Right hindlimb (tissue), 1 donor: ENCODE results near the gene TMEM61.
"Not testable (repeated sequence)": the region's sequence is repeated elsewhere in the genome, so short reads cannot be mapped to it uniquely, and the experiment has no call there.

ENCODE experiments used
- DNase-seq: peaks from one replicate; pipeline ENCODE4 v3.0.0-alpha.2; 2018

The TMEM61 gene

DNA sequence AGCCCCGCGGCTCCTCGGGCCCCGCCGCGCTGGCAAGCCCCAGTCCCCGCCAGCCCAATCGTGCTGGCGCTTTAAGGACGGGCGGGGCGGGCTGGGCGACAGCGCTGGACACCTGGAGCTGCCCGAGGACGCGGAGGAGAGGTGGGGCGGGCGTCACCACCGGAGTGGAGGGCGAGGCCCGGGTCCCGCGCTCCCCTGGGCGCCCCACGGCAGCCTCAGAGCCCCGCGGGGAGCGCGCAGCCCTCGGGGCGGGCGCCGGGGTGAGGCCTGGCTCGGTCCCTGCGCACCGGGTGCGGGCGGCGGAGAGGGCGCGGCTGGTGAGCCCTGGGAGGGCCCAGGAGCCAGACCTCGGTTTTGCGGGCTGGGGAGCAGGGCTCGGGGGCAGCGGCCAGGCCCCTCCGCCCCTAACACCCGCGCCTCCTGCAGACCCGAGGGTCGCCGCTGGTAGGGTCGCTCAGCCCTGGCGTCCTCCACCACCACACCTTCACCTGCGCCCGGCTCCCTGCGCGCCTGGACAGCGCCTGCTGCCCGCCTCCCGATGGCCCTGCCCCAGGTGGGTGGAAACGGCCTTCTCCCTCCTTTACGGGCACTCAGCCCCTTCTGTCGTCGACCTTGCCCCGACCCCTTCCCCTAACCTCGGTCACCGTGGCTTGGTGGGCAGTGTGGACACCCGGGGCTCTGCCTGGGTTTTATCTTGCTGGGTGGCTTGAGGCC, at the start of gene TMEM61:
TSS of gene TMEM61 (plus strand) at position 101 of the 714 bp plus-strand sequence. CDS start at position 539, 438 bp downstream.
- DNase-seq, result peak; percentile 31

GRCh38 chr1:54931275-54931840, 49.1 kb upstream of the TMEM61 start:
- no peak for DNase-seq

GRCh38 chr1:54934081-54934480, 46.3 kb upstream of the TMEM61 start:
- DNase-seq, result not testable (repeated sequence)

DNA sequence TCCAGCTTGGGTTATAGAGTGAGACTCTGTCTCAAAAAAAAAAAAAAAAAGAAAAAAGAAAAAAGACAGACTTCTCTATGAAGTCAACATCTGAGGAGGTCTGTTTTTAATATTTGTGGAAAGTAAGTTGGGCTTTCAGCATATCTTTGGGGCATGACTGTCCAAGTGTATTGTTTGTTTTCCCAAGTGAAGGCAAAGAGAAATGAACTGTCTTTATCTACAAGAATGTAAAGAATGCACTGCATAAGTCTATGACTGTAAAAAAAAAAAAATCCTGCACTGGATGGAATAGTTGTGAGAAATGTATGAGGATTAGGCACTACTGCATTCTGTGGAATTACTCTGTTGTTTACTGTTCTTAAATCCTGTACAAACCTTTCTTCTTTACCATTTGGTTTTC, 45.6 kb upstream of the TMEM61 start:
- no peak for DNase-seq

GRCh38 chr1:54936791-54937190, 43.6 kb upstream of the TMEM61 start:
- no peak for DNase-seq

- DNase-seq, result no peak
These were observed 43.0 kb upstream of the TMEM61 start for GRCh38 chr1:54937469-54937868.

GRCh38 chr1:54938955-54939354, 41.5 kb upstream of the TMEM61 start:
- not testable (repeated sequence) for DNase-seq

- DNase-seq, result no peak
These were observed 40.4 kb upstream of the TMEM61 start for GRCh38 chr1:54940042-54940441.

DNA sequence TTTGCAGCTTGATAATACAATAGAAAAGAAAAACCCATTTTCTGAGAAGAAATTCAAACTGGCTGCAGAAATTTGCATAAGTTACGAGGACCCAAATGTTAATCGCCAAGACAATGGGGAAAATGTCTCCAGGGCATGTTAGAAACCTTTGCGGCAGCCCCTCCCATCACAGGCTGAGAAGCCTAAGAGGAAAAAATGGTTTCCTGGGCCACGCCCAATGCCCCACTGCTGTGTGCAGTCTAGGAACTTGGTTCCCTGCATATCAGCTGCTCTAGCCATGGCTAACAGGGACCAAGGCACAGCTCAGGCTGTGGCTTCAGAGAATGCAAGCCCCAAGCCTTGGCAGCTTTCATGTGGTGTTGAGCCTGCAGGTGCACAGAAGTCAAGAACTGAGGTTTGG, 37.5 kb upstream of the TMEM61 start:
- no peak for DNase-seq

- peak; percentile 63 for DNase-seq
These were observed 35.6 kb upstream of the TMEM61 start for GRCh38 chr1:54944610-54945392.

DNA sequence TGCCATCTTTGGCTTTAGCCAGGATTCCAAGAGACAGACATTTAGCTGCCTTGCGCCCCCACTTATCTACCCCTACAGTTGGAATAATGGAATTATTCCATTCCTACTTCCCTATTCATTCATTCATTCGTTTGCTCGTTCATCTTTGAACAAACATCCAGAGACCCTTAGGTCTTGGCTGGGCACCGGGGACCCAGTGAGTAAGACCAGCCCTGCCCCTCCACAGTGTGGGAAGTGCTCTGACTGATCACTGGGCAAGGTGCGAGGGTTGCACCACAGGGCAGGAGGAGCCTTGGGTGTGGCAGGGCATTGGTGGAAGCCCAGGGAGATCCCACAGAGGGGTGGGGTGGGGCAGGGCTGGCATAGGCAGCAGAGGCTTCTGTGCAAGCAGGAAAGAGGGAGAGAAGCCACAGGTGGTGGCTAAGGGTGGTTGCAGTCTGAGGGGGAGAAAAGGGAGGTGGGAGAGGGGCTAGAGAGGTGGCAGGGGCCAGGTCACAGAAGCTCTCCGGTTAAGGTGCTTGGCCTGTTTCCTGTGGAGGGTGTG, 35.0 kb upstream of the TMEM61 start:
- DNase-seq, result no peak

DNA sequence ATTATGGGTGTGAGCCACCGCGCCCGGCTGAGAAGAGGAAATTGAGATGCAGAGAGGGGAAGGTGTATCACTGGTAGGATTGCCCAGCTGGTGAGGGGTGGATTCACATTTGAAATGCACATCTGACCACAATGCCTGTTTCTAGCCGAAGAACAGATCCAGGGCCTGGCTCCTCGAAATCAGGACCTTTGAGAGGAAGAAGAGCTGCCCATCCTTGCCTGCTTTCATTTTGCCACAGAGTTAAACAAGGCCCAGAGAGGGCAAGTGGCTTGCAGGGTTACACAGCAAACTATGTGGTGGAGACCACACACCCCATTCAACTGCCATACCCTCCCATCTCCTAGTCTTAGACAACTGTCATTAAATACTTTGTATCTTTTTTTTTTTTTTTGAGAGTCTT, 32.9 kb upstream of the TMEM61 start:
- no peak for DNase-seq

DNA sequence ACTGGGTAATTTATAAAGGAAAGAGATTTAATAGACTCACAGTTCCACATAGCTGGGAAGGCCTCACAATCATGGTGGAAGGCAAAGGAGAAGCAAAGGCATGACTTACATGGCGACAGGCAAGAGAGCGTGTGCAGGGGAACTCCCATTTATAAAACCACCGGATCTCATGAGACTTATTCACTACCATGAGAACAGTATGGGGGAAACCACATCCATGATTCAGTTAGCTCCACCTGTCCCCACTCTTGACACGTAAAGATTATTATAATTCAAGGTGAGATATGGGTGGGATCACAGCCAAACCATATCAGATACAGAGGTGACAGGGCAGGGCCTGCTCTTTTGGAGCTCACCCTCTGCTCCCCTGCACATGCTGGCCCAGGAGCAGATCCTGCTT, 31.4 kb upstream of the TMEM61 start:
- no peak for DNase-seq

- no peak for DNase-seq
These were observed 30.4 kb upstream of the TMEM61 start for GRCh38 chr1:54950006-54950368.

DNA sequence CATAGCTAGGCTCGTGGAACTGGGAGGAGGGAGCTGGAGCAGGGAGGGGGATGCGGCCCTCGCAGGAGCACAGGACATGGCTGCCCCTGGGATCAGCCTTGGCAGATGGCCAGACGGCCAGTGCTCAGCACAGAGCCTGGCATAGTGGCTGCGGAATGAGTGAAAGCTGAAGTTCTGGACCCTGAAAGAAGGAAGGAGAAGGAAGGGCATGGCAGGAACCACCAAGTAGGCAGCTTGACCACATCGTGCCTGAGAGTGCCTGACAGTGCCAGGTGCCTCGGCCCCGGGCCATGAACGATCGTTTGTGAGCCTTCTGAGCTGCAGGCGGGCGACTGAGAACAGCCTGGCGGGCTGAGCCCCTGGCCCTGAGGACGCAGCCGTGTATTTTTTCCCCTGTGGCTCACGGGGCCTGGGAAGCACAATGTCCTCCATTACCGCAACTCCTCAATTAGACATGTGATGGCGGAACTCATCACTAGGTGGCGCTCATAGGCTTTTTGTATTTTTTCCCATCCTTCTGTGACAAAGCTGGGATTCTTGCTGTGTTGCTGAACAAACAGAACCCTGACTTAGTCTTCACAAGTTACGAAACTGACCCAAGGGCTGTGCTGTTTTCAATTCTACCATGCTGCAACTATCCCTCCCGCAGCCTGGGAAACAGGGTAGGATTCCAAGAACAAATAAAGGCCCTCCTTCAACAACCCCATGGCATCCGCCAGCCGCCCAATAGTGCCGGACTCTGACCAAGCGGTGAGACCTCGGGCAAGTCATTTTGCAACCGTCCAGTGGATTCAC, 29.9 kb upstream of the TMEM61 start:
- peak; percentile 85 for DNase-seq

DNA sequence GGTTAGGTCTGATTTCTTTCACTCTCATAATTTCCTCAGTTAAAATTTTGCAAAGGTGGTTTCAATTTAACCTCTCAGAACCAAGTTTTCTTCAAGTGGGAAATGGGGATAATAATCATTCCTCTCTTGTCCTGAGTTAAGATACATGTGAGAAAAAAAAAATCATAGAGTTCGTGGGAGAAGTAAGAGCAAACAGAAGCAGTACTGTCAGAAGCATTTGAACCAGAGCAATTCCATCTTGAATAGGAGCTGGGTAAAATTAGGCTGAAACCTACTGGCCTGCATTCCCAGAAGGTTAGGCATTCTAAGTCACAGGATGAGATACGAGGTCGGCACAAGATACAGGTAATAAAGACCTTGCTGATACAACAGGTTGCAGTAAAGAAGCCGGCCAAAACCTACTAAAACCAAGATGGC, 28.6 kb upstream of the TMEM61 start:
- DNase-seq, result no peak

DNA sequence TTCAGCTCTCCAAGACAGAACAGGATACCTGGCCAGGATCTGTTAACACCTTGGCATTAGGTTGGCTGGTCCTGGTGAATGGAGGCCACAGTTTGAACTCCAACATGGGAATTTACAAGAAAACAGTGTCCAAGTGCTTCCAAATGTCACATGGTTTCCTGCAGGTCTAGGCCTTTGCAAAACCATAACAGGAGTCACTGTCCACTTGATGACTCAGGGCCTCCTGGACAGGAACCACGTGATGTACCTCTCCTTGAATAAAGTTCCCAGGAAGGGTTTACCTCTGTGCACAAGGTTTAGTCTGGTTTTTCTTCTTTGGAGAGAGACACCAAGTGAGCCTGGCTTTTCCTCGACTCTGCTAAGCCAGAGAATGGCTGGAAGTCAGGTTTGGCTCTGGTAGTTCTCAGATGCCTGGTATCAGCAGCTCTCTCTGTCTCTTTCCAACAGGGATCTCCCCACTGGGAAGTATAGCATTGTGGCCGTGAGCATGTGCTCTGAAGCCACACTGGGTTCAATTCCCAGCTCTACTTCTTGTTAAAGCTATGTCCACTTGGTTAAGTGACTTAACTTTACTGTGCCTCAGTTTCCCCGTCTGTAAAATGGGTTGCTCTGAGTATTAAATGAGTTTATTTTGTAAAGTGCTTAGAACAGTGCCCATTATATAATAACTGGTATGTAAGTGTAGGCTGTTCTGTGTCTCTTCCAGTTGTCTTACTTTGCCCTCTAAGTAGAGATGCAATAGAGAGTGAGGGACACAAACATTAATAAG, 27.3 kb upstream of the TMEM61 start:
- DNase-seq, result no peak

DNA sequence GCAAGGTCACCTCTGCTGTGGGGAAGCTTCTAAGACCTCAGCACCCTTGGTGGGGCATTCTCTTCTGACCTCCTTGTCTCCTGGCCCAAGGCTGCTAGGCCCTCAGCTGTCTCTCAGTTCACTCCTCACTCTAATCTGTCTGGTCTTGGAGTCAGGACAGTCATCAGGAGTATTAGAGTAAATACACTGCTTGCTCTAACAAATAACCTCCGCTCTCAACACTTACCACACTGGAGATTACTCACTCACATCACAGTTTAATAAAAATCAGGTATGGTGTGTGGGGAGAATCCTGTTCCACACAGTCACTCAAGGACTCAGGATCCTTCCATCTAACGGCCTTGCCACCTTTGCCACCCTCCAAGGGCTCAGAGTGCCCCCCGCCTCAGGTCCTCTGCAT, 26.6 kb upstream of the TMEM61 start:
- DNase-seq, result no peak

DNA sequence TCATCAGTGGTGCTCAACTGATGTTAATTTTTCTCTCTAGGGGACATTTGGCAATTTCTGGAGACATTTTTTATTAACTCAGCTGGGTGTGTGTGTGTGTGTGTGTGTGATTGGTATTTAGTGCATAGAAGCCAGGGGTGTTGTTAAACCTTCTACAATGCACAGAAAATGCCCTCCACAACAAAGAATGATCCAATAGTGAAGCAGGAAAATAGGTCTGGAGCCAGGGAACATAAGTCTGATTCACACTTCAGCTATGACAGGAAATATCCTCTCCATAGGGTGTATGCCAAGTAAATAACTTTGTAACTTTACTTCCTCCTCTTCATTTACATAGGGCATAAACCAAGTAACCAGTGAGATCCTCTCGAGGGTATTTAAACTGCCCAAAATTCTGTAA, 25.1 kb upstream of the TMEM61 start:
- no peak for DNase-seq

- DNase-seq, result no peak
These were observed 23.7 kb upstream of the TMEM61 start for GRCh38 chr1:54956726-54957125.

GRCh38 chr1:54959241-54959640, 21.2 kb upstream of the TMEM61 start:
- DNase-seq, result no peak
